ENCODE results near the gene RPL13.

DNA sequence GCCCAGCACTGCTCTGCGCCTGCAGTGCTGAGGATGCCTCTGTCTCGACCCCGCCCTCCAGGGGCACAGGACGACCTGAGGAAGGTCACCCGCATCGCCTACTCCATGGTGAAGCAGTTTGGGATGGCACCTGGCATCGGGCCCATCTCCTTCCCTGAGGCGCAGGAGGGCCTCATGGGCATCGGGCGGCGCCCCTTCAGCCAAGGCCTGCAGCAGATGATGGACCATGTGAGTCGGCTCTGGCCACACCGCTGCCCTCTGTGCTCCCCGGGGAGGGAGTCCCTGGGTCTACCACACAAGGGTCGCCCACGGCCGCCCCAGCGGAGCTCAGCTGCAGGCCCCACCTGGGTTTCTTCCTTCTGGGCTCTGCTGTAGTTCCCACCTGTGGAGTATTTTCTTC is 6.7 kb upstream of the RPL13 start:
- TF ChIP-seq, protein P1, sequence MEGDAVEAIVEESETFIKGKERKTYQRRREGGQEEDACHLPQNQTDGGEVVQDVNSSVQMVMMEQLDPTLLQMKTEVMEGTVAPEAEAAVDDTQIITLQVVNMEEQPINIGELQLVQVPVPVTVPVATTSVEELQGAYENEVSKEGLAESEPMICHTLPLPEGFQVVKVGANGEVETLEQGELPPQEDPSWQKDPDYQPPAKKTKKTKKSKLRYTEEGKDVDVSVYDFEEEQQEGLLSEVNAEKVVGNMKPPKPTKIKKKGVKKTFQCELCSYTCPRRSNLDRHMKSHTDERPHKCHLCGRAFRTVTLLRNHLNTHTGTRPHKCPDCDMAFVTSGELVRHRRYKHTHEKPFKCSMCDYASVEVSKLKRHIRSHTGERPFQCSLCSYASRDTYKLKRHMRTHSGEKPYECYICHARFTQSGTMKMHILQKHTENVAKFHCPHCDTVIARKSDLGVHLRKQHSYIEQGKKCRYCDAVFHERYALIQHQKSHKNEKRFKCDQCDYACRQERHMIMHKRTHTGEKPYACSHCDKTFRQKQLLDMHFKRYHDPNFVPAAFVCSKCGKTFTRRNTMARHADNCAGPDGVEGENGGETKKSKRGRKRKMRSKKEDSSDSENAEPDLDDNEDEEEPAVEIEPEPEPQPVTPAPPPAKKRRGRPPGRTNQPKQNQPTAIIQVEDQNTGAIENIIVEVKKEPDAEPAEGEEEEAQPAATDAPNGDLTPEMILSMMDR (IDR thresholded peaks at IDR 0.05) = no peak
- no peak for TF ChIP-seq POLR2A (IDR thresholded peaks at IDR 0.05)

All from sigmoid colon (tissue), 3 donors.